Neural cell (in vitro differentiated cells): ENCODE measurements around the gene KCNQ1OT1. TPM values are rescaled to one million over a fixed set of nuclear protein-coding genes. Genes with fewer than 3 reads are reported as not detected.

Experiments used
- H2AFZ ChIP-seq: fragments of 200-600, 300-800 bp; sonication (generic), shearing (Covaris generic); 2 replicates; pipeline ENCODE4 v1.6.0; 2014; ENCODE audit warnings: low read depth, mild to moderate bottlenecking, antibody characterized with exemption, low read length, moderate library complexity
- H3F3A ChIP-seq: fragments of 200-600 bp; shearing (Covaris generic); 2 replicates; pipeline ENCODE4 v1.6.1; 2016; ENCODE audit warnings: mild to moderate bottlenecking, moderate library complexity, mixed read lengths, antibody characterized with exemption, low read length; ENCODE audit not compliant: insufficient read depth, poor library complexity, severe bottlenecking
- H3K27ac ChIP-seq: fragments of 200-600, 300-800 bp; sonication (generic), shearing (Covaris generic); 2 replicates; pipeline ENCODE4 v1.5.1; 2014; ENCODE audit warnings: mild to moderate bottlenecking, low read length, moderate library complexity
- H3K27me3 ChIP-seq: fragments of 300-800, 200-600 bp; sonication (generic), shearing (Covaris generic); 2 replicates; pipeline ENCODE4 v1.6.0; 2014; ENCODE audit warnings: mild to moderate bottlenecking, low read depth, low read length, moderate library complexity; ENCODE audit not compliant: insufficient read depth
- H3K36me3 ChIP-seq: fragments of 300-800, 200-600 bp; sonication (generic), shearing (Covaris generic); 2 replicates; pipeline ENCODE4 v1.5.1; 2014; ENCODE audit warnings: mild to moderate bottlenecking, antibody characterized with exemption, low read length, moderate library complexity; ENCODE audit not compliant: insufficient read depth
- H3K4me2 ChIP-seq: fragments of 300-800, 200-600 bp; sonication (generic), shearing (Covaris generic); 2 replicates; pipeline ENCODE4 v1.6.0; 2014; ENCODE audit warnings: mild to moderate bottlenecking, low read length
- H3K4me3 ChIP-seq: fragments of 300-800, 200-600 bp; sonication (generic), shearing (Covaris generic); 2 replicates; pipeline ENCODE4 v1.5.1; 2014; ENCODE audit warnings: mild to moderate bottlenecking, low read length, moderate library complexity
- H3K79me2 ChIP-seq: fragments of 200-600 bp; shearing (Covaris generic); replicated peaks from 2 replicates; pipeline ENCODE4 v1.6.0; 2014; ENCODE audit warnings: mild to moderate bottlenecking, low read length, moderate library complexity; ENCODE audit not compliant: insufficient read depth
- H3K9ac ChIP-seq: fragments of 300-800, 200-600 bp; sonication (generic), shearing (Covaris generic); 2 replicates; pipeline ENCODE4 v1.6.1; 2016; ENCODE audit warnings: mild to moderate bottlenecking, low read length, mixed read lengths
- H3K9me2 ChIP-seq: fragments of 200-600 bp; shearing (Covaris generic); 2 replicates; pipeline ENCODE4 v1.6.1; 2016; ENCODE audit warnings: mild to moderate bottlenecking, low read length, mixed read lengths; ENCODE audit not compliant: insufficient read depth
- H3K9me3 ChIP-seq: fragments of 200-600, 300-800 bp; sonication (generic), shearing (Covaris generic); 2 replicates; pipeline ENCODE4 v1.6.1; 2016; ENCODE audit warnings: mild to moderate bottlenecking, mixed run types, low read length, moderate library complexity, mixed read lengths
- H4K20me1 ChIP-seq: fragments of 200-600 bp; shearing (Covaris generic); 2 replicates; pipeline ENCODE4 v1.6.1; 2016; ENCODE audit warnings: mild to moderate bottlenecking, mixed run types; ENCODE audit not compliant: insufficient read depth
- EP300 ChIP-seq: fragments of 450-650 bp; conservative IDR thresholded peaks from 2 replicates; pipeline ENCODE4 v1.6.1; 2014; ENCODE audit warnings: antibody characterized with exemption, mild to moderate bottlenecking, moderate library complexity; ENCODE audit not compliant: poor library complexity, severe bottlenecking
- EZH2 ChIP-seq: fragments of 200-600, 300-800 bp; shearing (Covaris generic), sonication (generic); IDR thresholded peaks from 2 replicates; pipeline ENCODE4 v1.6.1; 2014; ENCODE audit warnings: antibody characterized with exemption, low read length, borderline replicate concordance, mild to moderate bottlenecking; ENCODE audit not compliant: insufficient read depth, poor library complexity, severe bottlenecking
- MXI1 ChIP-seq: fragments of 450-650 bp; conservative IDR thresholded peaks from 2 replicates; pipeline ENCODE4 v1.6.1; 2014; ENCODE audit warnings: antibody characterized with exemption, mild to moderate bottlenecking; ENCODE audit not compliant: poor library complexity, severe bottlenecking
- POLR2AphosphoS5 ChIP-seq: IDR thresholded peaks from 2 replicates; pipeline ENCODE4 v1.6.1; 2012
- RAD21 ChIP-seq: fragments of 450-650 bp; conservative IDR thresholded peaks from 2 replicates; pipeline ENCODE4 v1.6.1; 2014; ENCODE audit warnings: antibody characterized with exemption, mild to moderate bottlenecking, moderate library complexity
- REST ChIP-seq: IDR thresholded peaks from 2 replicates; pipeline ENCODE4 v1.6.1; 2012; ENCODE audit warnings: borderline replicate concordance
- SMC3 ChIP-seq: fragments of 450-650 bp; conservative IDR thresholded peaks from 2 replicates; pipeline ENCODE4 v1.6.1; 2014; ENCODE audit warnings: antibody characterized with exemption, mild to moderate bottlenecking, moderate library complexity; ENCODE audit not compliant: poor library complexity
- TAF1 ChIP-seq: IDR thresholded peaks from 2 replicates; pipeline ENCODE4 v1.6.1; 2012; ENCODE audit warnings: low read depth
- polyA plus RNA-seq: library from polyadenylated mRNA; depleted of rRNA; stranded (reverse); fragments of >200 nt; gene quantifications from 2 replicates; pipeline ENCODE4 v1.2.3, GENCODE V29; 2014
- TF ChIP-seq, protein P1 (sequence below): fragments of 450-650 bp; IDR thresholded peaks from 2 replicates; pipeline ENCODE4 v1.5.1; 2014; ENCODE audit warnings: antibody characterized with exemption, mild to moderate bottlenecking, moderate library complexity; ENCODE audit not compliant: poor library complexity, severe bottlenecking

KCNQ1OT1 gene
- polyA plus RNA-seq, 1 donor from 2014 or later = 0.12 TPM

DNA sequence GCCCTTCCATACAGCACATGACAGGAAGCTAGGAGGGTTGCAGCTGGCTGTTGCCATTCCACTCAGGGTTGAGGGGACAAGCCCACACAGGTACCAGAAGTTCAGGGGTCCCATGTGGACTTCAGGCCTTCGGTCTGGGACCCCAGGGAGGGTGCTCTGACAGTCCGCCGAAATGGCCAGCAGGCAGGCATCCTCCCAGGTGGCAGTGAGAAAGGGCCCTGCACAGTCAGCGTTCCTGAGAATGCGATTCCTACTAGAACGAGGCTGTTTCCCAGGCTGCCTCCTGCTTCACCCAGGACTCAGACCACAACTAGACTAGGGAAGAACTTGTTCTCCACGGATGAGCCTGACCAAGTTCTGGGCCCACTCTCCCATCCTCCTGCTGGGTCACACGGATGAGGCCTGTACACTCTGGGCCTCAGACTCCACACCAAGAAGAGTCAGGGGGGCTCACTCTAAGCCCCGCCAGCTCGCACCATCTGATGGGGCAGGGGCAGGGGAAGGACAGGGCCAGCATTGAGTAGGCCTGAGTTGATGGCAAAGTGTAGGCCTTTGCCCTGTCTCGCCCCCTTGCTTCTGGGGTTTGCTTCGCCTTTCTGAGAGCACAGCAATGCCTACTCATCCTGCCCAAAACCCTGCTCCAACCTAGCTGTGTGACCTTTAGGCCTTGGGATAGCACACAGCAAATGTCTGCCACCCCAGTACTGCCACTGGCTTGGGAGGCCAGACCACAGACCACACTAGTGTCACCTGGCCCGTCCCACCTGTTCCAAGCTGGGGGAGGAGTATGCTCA, 14.0 kb downstream of the KCNQ1OT1 start:
- H3K27ac ChIP-seq = no peak overlapping the region
- H3K79me2 ChIP-seq = no peaks in the 10 kb centered on the region
- no peaks in the 10 kb centered on the region for H3K9me3 ChIP-seq
- no peak overlapping the region for H3K9ac ChIP-seq
- H3K9me2 ChIP-seq = no peaks in the 10 kb centered on the region
- H2AFZ ChIP-seq = no peak overlapping the region
- no peak for TF ChIP-seq RAD21
- TF ChIP-seq EP300 = no peak
- TF ChIP-seq MXI1 = no peak
- TF ChIP-seq, protein P1, sequence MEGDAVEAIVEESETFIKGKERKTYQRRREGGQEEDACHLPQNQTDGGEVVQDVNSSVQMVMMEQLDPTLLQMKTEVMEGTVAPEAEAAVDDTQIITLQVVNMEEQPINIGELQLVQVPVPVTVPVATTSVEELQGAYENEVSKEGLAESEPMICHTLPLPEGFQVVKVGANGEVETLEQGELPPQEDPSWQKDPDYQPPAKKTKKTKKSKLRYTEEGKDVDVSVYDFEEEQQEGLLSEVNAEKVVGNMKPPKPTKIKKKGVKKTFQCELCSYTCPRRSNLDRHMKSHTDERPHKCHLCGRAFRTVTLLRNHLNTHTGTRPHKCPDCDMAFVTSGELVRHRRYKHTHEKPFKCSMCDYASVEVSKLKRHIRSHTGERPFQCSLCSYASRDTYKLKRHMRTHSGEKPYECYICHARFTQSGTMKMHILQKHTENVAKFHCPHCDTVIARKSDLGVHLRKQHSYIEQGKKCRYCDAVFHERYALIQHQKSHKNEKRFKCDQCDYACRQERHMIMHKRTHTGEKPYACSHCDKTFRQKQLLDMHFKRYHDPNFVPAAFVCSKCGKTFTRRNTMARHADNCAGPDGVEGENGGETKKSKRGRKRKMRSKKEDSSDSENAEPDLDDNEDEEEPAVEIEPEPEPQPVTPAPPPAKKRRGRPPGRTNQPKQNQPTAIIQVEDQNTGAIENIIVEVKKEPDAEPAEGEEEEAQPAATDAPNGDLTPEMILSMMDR = no peak
- H3K36me3 ChIP-seq = no peaks in the 10 kb centered on the region
- H3K4me2 ChIP-seq = no peak overlapping the region
- H3K27me3 ChIP-seq = no peaks in the 10 kb centered on the region
- H4K20me1 ChIP-seq = no peaks in the 10 kb centered on the region
- H3F3A ChIP-seq = no peaks in the 10 kb centered on the region
- H3K4me3 ChIP-seq = no peak overlapping the region

- Histone ChIP-seq H3F3A (no peaks in the 10 kb centered on the region), H3K9me2 (no peaks in the 10 kb centered on the region), H3K9ac (no peak overlapping the region), H2AFZ (no peak overlapping the region), H4K20me1 (no peaks in the 10 kb centered on the region), H3K27ac (no peak overlapping the region), H3K4me3 (no peak overlapping the region), H3K4me2 (no peak overlapping the region), H3K9me3 (no peaks in the 10 kb centered on the region), H3K79me2 (no peaks in the 10 kb centered on the region), H3K27me3 (no peaks in the 10 kb centered on the region), H3K36me3 (no peaks in the 10 kb centered on the region)
- TF ChIP-seq TAF1 (no peak), EZH2 (no peak), EP300 (no peak), POLR2AphosphoS5 (no peak), REST (no peak), RAD21 (no peak), SMC3 (no peak), MXI1 (no peak)
- TF ChIP-seq, protein P1 = no peak
These were observed 14.7 kb downstream of the KCNQ1OT1 start for GRCh38 chr11:2685051-2685450.
